Suprapubic skin (tissue), 4 donors: ENCODE data around the gene JHY.

Experiments
- EP300 ChIP-seq: sonication (generic); formaldehyde crosslinking; IDR thresholded peaks from one replicate; pipeline ENCODE4 v1.6.1; 2017; ENCODE audit warnings: antibody characterized with exemption
- POLR2A ChIP-seq, 2 donors: fragments of 450-650 bp; IDR thresholded peaks; one replicate each; pipeline ENCODE4 v1.6.1; 2017; ENCODE audit warnings: antibody characterized with exemption in 2 of 2, mild to moderate bottlenecking in 2 of 2, moderate library complexity in 2 of 2
- POLR2AphosphoS5 ChIP-seq, 3 donors: sonication (generic); formaldehyde crosslinking; IDR thresholded peaks; one replicate each; pipeline ENCODE4 v1.6.1; 2017; ENCODE audit warnings: antibody characterized with exemption in 3 of 3

DNA sequence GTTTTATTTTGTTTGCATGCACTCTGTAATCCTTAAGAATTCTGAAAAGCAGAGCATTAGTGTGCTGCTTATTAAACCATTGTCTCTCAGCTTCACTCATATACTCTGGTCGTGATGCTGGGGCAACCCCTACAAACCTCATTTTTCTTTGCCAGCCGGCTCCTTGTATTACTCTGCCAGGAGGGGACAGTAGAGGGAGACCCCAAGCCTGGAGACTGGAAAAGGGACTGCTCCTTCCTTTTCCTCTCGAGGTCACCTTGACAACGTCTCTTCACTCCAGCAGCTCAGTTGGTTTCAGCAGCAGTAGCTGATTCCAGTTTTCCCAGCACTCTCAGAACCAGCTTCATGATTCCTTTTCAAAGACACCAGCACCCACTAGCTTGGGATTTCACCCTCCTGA is 2.8 kb upstream of the JHY start:
- no peak for TF ChIP-seq POLR2AphosphoS5 (IDR thresholded peaks at IDR 0.05)
- no peak for TF ChIP-seq POLR2A (IDR thresholded peaks at IDR 0.05)
- no peak for TF ChIP-seq EP300
